Stimulated activated CD8-positive, alpha-beta memory T cell treated with anti-CD3 and anti-CD28 coated beads, Interleukin-7, amount 100 ng/mL, for 4 hours (primary cell): Measurements from ENCODE around the gene GALC.
A peak's percentile ranks its signal among the peaks of the same experiment; 100 is the strongest.
"Not testable (repeated sequence)": the region's sequence is repeated elsewhere in the genome, so short reads cannot be mapped to it uniquely, and the experiment has no call there.

Experiments used
- DNase-seq, 2 donors: peaks; one replicate each; pipeline ENCODE4 v3.0.0-alpha.2; 2020; ENCODE audit warnings: low read depth in 2 of 2

GALC gene

GRCh38 chr14:87992718-87993628, at the start of gene GALC:
Gene GALC (minus strand): TSS chr14:87993182. CDS start chr14:87993164, 18 bp downstream.
- DNase-seq: peak; percentile 89 to 93

GRCh38 chr14:88040146-88040545, 47.2 kb upstream of the GALC start:
- DNase-seq: no peak

- DNase-seq: no peak
Observed at GRCh38 chr14:88039197-88039596, 46.2 kb upstream of the GALC start.

- DNase-seq: no peak
Observed at GRCh38 chr14:88037325-88037724, 44.3 kb upstream of the GALC start.

GRCh38 chr14:88036422-88036821, 43.4 kb upstream of the GALC start:
- no peak for DNase-seq

- no peak for DNase-seq
Observed at GRCh38 chr14:88034076-88034475, 41.1 kb upstream of the GALC start.

- no peak for DNase-seq
Observed at GRCh38 chr14:88032373-88032772, 39.4 kb upstream of the GALC start.

- no peak for DNase-seq
Observed at GRCh38 chr14:88030892-88031291, 37.9 kb upstream of the GALC start.

GRCh38 chr14:88030079-88030478, 37.1 kb upstream of the GALC start:
- no peak for DNase-seq

GRCh38 chr14:88029500-88029899, 36.5 kb upstream of the GALC start:
- no peak for DNase-seq

- no peak for DNase-seq
Observed at GRCh38 chr14:88026890-88027289, 33.9 kb upstream of the GALC start.

- no peak for DNase-seq
Observed at GRCh38 chr14:88025313-88025712, 32.3 kb upstream of the GALC start.

- not testable (repeated sequence) for DNase-seq
Observed at GRCh38 chr14:88024252-88025086, 31.5 kb upstream of the GALC start.

- no peak for DNase-seq
Observed at GRCh38 chr14:88023658-88024187, 30.7 kb upstream of the GALC start.

- DNase-seq: no peak
Observed at GRCh38 chr14:88017535-88017934, 24.6 kb upstream of the GALC start.

GRCh38 chr14:88016768-88017167, 23.8 kb upstream of the GALC start:
- no peak for DNase-seq

- DNase-seq: peak; percentile 12 to 13
Observed at GRCh38 chr14:88013750-88014349, 20.9 kb upstream of the GALC start.

GRCh38 chr14:88012495-88012894, 19.5 kb upstream of the GALC start:
- DNase-seq: no peak

GRCh38 chr14:88010331-88010730, 17.3 kb upstream of the GALC start:
- no peak for DNase-seq

- DNase-seq: no peak
Observed at GRCh38 chr14:88009486-88009885, 16.5 kb upstream of the GALC start.

GRCh38 chr14:88008039-88008742, 15.2 kb upstream of the GALC start:
- no peak for DNase-seq
